Choroid plexus epithelial cell (primary cell): Measurements from ENCODE around the gene TGFBR3L.

Experiments
- DNase-seq: peaks from one replicate; pipeline ENCODE4 v3.0.0-alpha.2; 2010; ENCODE audit warnings: low read depth
- H3K4me3 ChIP-seq: 2 replicates; pipeline ENCODE4 v1.5.1; 2011; ENCODE audit warnings: low read depth, mild to moderate bottlenecking, control low read depth, low read length, moderate library complexity
- TF ChIP-seq, protein P1 (sequence below): conservative IDR thresholded peaks from 2 replicates; pipeline ENCODE4 v1.5.1; 2011; ENCODE audit warnings: low read depth, mild to moderate bottlenecking, control low read depth, inconsistent platforms, low read length, moderate library complexity

TGFBR3L gene

DNA sequence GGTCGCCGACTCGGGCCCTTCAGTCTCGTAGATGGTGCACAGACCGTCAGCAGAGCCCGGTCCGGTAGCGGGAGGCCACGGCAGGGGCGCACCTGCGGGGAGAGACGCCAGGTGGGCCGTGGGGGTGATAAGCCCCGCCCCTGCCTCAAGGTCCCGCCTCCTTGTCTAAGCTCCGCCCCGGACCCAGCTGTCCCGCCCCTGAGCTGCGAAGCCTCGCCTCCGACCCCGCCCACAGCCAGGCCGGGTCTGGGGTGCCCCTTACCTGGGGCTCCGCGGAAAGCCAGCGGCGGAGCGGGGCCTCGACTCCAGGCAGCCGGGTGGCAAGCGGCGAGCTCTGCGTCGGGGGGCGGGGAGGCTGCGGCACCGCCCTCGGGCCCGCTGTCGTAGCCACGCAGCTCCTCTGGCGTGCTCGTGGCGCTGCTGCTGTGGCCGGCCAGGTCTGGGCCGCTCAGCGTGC is 45.1 kb upstream of the TGFBR3L start:
- DNase-seq: peak; percentile 51
- TF ChIP-seq, protein P1, sequence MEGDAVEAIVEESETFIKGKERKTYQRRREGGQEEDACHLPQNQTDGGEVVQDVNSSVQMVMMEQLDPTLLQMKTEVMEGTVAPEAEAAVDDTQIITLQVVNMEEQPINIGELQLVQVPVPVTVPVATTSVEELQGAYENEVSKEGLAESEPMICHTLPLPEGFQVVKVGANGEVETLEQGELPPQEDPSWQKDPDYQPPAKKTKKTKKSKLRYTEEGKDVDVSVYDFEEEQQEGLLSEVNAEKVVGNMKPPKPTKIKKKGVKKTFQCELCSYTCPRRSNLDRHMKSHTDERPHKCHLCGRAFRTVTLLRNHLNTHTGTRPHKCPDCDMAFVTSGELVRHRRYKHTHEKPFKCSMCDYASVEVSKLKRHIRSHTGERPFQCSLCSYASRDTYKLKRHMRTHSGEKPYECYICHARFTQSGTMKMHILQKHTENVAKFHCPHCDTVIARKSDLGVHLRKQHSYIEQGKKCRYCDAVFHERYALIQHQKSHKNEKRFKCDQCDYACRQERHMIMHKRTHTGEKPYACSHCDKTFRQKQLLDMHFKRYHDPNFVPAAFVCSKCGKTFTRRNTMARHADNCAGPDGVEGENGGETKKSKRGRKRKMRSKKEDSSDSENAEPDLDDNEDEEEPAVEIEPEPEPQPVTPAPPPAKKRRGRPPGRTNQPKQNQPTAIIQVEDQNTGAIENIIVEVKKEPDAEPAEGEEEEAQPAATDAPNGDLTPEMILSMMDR: no peak
- peak overlapping the region; percentile 32 for H3K4me3 ChIP-seq

DNA sequence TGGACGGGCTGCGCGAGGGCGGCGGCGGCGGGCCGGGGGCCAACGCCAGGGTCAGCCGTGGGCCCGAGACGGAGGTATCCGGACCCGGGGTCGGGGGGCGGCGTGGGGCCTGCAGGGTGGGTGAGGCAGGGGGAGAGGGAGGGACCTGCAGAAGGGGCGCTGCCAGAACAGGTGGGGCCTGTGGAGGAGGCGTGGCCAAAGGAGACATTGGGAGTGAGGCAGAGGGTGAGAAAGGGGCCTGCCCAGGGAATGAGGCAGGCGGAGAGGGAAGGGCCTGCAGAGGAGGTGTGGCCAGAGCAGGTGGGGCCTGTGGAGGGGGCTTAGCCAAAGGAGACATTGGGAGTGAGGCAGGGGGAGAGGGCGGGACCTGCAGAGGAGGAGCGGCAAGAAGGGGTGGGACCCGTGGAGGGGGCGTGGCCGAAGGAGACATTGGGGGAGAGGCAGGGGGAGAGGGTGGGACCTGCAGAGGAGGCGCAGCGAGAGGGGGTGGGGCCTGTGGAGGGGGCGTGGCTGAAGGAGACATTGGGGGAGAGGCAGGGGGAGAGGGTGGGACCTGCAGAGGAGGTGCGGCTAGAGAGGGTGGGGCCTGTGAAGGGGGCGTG is 44.6 kb upstream of the TGFBR3L start:
- H3K4me3 ChIP-seq: no peak overlapping the region
- TF ChIP-seq, protein P1: no peak
- DNase-seq: peak; percentile 28

DNA sequence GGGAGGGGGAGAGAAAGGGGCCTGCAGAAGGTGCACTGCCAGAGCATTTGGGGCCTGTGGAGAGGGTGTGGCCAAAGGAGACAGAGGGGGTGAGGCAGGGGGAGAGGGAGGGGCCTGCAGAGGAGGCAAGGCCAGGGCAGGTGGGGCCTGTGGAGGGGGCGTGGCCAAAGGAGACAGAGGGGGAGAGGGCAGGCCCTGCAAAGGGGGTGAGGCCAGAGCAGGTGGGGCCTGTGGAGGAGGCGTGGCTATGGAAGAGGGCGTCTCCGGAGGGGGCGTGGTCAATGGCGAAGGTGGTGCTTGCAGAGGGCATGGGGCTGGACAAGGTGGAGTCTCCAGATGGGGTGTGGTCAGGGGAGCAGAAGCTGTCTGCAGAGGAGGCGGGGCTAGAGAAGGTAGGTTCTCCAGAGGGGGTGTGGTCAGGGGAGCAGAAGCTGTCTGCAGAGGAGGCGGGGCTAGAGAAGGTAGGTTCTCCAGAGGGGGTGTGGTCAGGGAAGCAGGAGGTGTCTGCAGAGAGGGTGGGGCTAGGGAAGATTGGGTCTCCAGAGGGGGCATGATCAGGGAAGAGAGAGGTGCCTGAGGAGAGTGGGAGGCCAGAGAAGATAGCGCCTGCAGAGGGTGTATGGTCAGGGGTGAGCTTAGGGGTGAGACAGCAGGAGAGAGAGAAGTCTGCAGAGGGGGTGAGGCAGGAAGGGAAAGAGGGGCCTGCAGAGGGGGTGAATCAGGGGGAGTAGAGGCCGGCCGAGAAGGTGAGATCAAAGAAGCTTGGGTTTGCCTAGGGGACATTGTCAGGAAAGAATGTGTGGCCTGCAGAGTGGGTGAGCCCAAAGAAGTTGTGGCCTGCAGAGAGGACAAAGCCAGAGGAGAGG is 43.8 kb upstream of the TGFBR3L start:
- TF ChIP-seq, protein P1: no peak
- H3K4me3 ChIP-seq: no peak overlapping the region
- peak; percentile 47 for DNase-seq

DNA sequence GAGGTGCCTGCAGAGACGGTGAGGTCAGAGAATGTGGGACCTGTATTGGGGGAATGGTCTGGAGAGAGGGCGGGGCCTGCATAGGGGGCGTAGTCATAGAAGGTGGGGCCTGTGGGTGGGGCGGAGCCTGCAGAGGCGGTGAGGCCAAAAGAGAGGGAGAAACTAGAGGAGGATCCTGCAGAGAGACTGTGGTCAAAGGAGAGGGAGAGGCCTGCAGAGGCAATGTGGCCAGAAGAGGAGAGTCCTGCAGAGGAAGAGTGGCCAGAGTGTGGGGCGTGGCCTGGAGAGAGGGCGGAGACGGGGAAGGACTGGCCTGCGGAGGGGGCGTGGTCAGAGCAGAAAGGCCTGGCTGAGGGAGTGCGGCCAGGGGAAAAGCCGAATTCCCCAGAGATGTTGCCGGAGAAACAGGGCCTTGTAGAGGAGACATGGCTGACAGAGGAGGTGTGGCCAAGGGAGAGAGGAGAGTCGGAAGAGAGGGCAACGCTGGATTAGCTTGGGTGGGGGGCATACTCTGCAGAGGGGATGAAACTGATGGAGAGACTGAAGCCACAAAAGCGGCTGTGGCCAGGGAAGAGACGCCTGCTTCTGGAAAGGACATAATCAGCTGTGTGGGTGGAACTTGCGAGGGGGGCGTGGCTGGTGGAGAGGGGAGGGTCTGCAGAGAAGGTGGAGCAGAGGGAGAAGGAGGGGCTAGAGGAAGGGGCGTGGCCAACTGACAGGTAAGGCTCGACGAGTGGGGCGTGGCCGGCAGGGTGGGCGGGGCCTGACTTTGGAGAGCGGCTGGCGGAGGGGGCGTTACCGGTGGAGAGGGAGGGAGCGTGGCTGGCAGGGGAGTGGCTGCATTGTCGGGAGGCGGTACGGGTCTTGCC is 43.0 kb upstream of the TGFBR3L start:
- TF ChIP-seq, protein P1: no peak
- peak; percentile 97 for DNase-seq
- H3K4me3 ChIP-seq: peak overlapping the region; percentile 52

DNA sequence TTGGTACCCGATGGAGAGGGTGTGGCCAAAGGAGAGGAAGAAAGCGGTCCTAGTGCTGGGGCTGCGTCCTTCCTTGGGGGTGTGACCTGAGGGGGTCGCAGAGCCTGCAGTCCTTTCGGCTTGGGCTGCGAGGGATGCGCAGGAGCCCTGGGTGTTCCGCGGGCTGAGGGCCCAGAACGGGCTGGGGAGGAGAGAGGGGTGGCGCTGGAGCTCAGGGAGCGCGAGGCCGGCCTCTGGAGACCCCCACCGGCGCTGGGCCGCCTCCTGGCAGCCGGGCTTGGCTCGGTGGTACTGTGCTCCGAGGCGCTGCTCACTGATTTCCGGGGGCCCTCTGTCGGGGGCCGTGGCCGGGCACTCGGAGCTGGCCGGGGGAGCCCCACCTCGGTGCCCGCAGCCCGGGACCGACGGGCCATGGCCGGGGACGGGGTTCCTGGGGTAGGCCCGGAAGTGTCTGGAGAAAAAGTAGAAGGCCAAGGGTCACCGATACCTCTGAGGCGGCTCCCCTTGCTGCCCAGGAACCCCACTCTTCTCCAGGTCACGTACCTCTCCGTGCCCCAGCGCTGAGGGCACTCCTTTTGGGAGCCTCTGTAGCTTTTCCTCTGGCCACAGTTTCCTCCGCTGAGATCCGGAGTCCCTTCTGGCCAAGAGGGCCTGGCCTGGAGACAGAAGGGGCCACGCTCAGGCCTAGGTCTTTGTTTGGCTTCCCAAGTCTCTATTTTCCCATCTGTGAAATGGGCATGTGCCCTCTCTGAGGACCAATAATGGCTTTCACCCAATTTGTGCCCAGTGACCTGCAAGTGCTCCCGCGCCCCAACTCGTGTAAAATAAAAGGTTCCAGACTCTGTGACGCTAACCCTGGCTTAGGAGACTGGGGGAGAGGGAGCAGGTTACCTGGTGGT is 42.1 kb upstream of the TGFBR3L start:
- TF ChIP-seq, protein P1: no peak
- H3K4me3 ChIP-seq: no peak overlapping the region
- DNase-seq: no peak
